Skeletal muscle satellite cell (primary cell): ENCODE results near the gene AKT3.
A peak's percentile ranks its signal among the peaks of the same experiment; 100 is the strongest.

Source experiments
- H3K27me3 ChIP-seq: 2 replicates; pipeline ENCODE4 v1.7.0; 2013; ENCODE audit warnings: low read length; ENCODE audit not compliant: control insufficient read depth, insufficient read depth
- H3K36me3 ChIP-seq: 2 replicates; pipeline ENCODE4 v1.7.0; 2013; ENCODE audit warnings: mild to moderate bottlenecking, control low read depth, low read length; ENCODE audit not compliant: insufficient read depth
- H3K4me1 ChIP-seq: 2 replicates; pipeline ENCODE4 v1.7.0; 2013; ENCODE audit warnings: low read length; ENCODE audit not compliant: control insufficient read depth, insufficient read depth
- H3K4me2 ChIP-seq: 2 replicates; pipeline ENCODE4 v1.7.0; 2013; ENCODE audit warnings: mild to moderate bottlenecking, low read length
- H3K4me3 ChIP-seq: 2 replicates; pipeline ENCODE4 v1.7.0; 2013; ENCODE audit warnings: low read length
- H3K9ac ChIP-seq: 2 replicates; pipeline ENCODE4 v1.7.0; 2013; ENCODE audit warnings: mild to moderate bottlenecking, low read depth, low read length, moderate library complexity
- H3K9me3 ChIP-seq: replicated peaks from 2 replicates; pipeline ENCODE4 v1.7.0; 2013; ENCODE audit warnings: mild to moderate bottlenecking, control low read depth, low read length

Gene AKT3

DNA sequence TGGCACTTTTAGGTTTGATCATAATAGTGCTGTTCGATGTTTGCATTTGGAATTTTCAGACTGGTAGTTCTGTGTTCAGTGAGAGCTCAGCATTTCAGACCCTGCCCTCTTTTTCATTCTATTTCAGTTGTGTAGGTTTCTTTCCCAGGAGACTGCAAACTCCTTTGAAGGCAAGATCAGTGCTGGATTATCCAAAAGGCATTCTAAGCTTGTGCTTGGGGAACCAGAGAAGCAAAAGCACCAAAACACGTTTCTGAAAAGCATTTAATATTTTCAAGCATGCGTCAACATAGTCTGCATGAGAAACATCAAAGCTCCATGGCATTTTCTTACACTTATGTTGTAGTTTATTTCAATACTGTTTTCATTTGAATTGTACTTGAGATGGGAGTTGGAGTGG, 302.2 kb downstream of the AKT3 start:
- Histone ChIP-seq H3K27me3 (no peaks in the 10 kb centered on the region), H3K36me3 (peaks cover 6% of the 10 kb centered on the region), H3K4me2 (no peak overlapping the region)

GRCh38 chr1:243546457-243546856, 303.6 kb downstream of the AKT3 start:
- no peaks in the 10 kb centered on the region for H3K27me3 ChIP-seq
- H3K9me3 ChIP-seq, result no peaks in the 10 kb centered on the region
- no peak overlapping the region for H3K4me2 ChIP-seq
- H3K9ac ChIP-seq, result no peak overlapping the region
- H3K4me3 ChIP-seq, result no peak overlapping the region
- H3K4me1 ChIP-seq, result peaks cover 40% of the 10 kb centered on the region
- H3K36me3 ChIP-seq, result peaks cover 6% of the 10 kb centered on the region

More for the DNA sequence above, 302.2 kb downstream of the AKT3 start:
- no peaks in the 10 kb centered on the region for H3K9me3 ChIP-seq
- H3K4me1 ChIP-seq, result peaks cover 41% of the 10 kb centered on the region
- H3K4me3 ChIP-seq, result no peak overlapping the region
- H3K9ac ChIP-seq, result no peak overlapping the region

GRCh38 chr1:243543501-243543900, 306.5 kb downstream of the AKT3 start:
- H3K36me3 ChIP-seq, result peaks cover 10% of the 10 kb centered on the region

GRCh38 chr1:243542739-243543415, 307.2 kb downstream of the AKT3 start:
- no peaks in the 10 kb centered on the region for H3K27me3 ChIP-seq
- peaks cover 20% of the 10 kb centered on the region for H3K4me1 ChIP-seq
- H3K9ac ChIP-seq, result no peak overlapping the region
- H3K4me2 ChIP-seq, result no peak overlapping the region
- H3K4me3 ChIP-seq, result no peak overlapping the region
- H3K36me3 ChIP-seq, result peaks cover 10% of the 10 kb centered on the region
- no peaks in the 10 kb centered on the region for H3K9me3 ChIP-seq

More at GRCh38 chr1:243543501-243543900, 306.5 kb downstream of the AKT3 start:
- no peaks in the 10 kb centered on the region for H3K9me3 ChIP-seq
- H3K27me3 ChIP-seq, result no peaks in the 10 kb centered on the region
- H3K4me1 ChIP-seq, result peaks cover 26% of the 10 kb centered on the region
- H3K4me2 ChIP-seq, result no peak overlapping the region
- no peak overlapping the region for H3K4me3 ChIP-seq
- H3K9ac ChIP-seq, result no peak overlapping the region

DNA sequence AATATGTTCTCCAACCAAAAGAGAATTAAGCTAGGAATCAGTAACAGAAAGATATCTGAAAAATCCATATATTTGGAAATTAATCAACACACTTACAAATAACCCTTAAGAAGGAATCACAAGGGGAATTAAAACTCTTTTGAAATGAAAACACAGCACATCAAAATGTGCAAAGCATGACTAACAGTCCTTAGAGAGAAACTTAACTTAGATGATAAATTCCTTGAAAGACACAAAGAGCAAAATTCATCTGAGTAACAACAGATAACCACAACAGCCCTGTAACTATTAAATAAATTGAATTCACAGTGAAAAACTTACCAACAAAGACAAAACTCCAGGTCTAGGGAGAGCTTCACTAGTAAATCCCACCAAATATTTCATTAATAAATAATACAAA, 310.4 kb downstream of the AKT3 start:
- H3K36me3 ChIP-seq, result peaks cover 10% of the 10 kb centered on the region
- peaks cover 29% of the 10 kb centered on the region for H3K4me1 ChIP-seq
- H3K9me3 ChIP-seq, result no peaks in the 10 kb centered on the region
- no peak overlapping the region for H3K9ac ChIP-seq
- no peaks in the 10 kb centered on the region for H3K27me3 ChIP-seq
- H3K4me2 ChIP-seq, result no peak overlapping the region
- no peak overlapping the region for H3K4me3 ChIP-seq

DNA sequence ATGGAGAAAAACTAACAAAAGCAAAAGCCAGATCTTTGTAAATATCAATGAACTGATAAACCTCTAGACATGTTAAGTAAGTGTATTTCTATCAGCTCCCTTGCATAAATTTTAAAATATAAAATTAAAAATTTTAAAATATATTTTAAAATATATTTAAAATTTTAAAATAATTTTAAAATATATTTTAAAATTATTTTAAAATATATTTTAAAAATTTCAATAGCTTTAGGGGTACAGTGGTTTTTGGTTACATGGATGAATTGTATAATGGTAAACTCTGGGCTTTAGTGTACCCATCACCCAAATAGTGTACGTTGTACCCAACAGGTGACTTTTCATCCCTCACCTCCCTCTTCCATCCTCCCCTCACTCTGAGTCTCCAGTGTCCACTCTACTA, 315.0 kb downstream of the AKT3 start:
- H3K9me3 ChIP-seq, result no peaks in the 10 kb centered on the region
- no peaks in the 10 kb centered on the region for H3K27me3 ChIP-seq
- H3K9ac ChIP-seq, result no peak overlapping the region
- no peaks in the 10 kb centered on the region for H3K36me3 ChIP-seq
- peaks cover 18% of the 10 kb centered on the region for H3K4me1 ChIP-seq
- H3K4me2 ChIP-seq, result no peak overlapping the region
- no peak overlapping the region for H3K4me3 ChIP-seq

DNA sequence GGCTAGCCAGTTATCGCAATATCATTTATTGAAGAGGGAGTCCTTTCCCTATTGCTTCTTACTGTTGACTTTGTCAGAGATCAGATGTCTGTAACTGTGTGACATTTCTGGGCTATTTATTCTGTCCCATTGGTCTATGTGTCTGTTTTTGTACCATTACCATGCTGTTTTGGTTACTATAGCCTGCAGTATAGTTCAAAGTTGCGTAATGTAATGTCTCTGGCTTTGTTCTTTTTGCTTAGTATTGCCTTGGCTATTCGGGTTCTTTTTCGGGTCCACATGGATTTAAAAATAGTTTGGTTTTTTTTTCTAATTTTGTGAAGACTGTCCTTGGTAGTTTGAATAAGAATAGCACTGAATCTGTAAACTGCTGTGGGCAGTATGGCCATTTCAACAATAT, 320.5 kb downstream of the AKT3 start:
- H3K4me1 ChIP-seq, result peaks cover 17% of the 10 kb centered on the region
- no peaks in the 10 kb centered on the region for H3K27me3 ChIP-seq
- H3K4me2 ChIP-seq, result no peak overlapping the region
- H3K9me3 ChIP-seq, result no peaks in the 10 kb centered on the region
- no peak overlapping the region for H3K9ac ChIP-seq
- H3K36me3 ChIP-seq, result peaks cover 5% of the 10 kb centered on the region
- no peak overlapping the region for H3K4me3 ChIP-seq

DNA sequence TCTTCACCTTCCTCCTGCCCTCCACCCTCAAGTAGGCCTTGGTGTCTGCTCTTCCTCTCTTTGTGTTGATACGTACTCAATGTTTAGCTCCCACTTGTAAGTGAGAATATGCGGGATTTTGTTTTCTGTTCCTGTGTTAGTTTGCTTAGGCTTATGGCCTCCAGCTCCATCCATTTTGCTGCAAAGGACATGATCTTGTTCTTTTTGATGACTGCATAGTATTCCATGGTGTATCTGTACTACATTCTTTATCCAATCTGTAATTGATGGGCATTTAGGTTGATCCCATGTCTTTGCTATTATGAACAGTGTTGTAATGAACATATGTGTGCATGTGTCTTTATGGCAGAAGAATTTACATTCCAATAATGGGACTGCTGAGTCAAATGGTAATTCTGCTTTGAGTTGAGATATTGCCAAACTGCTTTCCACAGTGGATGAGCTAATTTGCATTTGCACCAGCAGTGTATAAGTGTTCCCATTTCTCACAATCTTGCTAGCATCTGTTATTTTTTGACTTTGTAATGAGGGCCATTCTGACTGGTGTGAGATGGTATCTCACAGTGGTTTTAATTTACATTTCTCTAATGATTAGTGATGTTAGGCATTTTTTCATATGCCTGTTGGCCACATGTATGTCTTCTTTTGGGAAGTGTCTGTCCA, 321.5 kb downstream of the AKT3 start:
- H3K4me3 ChIP-seq, result no peak overlapping the region
- H3K4me1 ChIP-seq, result peaks cover 25% of the 10 kb centered on the region
- no peaks in the 10 kb centered on the region for H3K9me3 ChIP-seq
- no peaks in the 10 kb centered on the region for H3K27me3 ChIP-seq
- no peak overlapping the region for H3K4me2 ChIP-seq
- H3K9ac ChIP-seq, result no peak overlapping the region
- peaks cover 5% of the 10 kb centered on the region for H3K36me3 ChIP-seq

GRCh38 chr1:243526180-243526579, 323.9 kb downstream of the AKT3 start:
- H3K4me2 ChIP-seq, result no peak overlapping the region
- H3K4me1 ChIP-seq, result peaks cover 25% of the 10 kb centered on the region
- H3K36me3 ChIP-seq, result peaks cover 5% of the 10 kb centered on the region
- no peak overlapping the region for H3K4me3 ChIP-seq
- H3K9me3 ChIP-seq, result no peaks in the 10 kb centered on the region
- H3K27me3 ChIP-seq, result no peaks in the 10 kb centered on the region
- H3K9ac ChIP-seq, result no peak overlapping the region

GRCh38 chr1:243525085-243525487, 325.0 kb downstream of the AKT3 start:
- peak overlapping the region; percentile 70 for H3K9ac ChIP-seq
- peaks cover 22% of the 10 kb centered on the region for H3K4me1 ChIP-seq
- peak overlapping the region; percentile 17 for H3K4me3 ChIP-seq
- H3K9me3 ChIP-seq, result no peaks in the 10 kb centered on the region
- peaks cover 5% of the 10 kb centered on the region for H3K36me3 ChIP-seq
- H3K4me2 ChIP-seq, result peak overlapping the region; percentile 66
- H3K27me3 ChIP-seq, result no peaks in the 10 kb centered on the region

GRCh38 chr1:243523766-243524165, 326.3 kb downstream of the AKT3 start:
- H3K4me3 ChIP-seq, result no peak overlapping the region
- H3K9me3 ChIP-seq, result no peaks in the 10 kb centered on the region
- H3K27me3 ChIP-seq, result no peaks in the 10 kb centered on the region
- peaks cover 5% of the 10 kb centered on the region for H3K36me3 ChIP-seq
- H3K9ac ChIP-seq, result no peak overlapping the region
- peaks cover 22% of the 10 kb centered on the region for H3K4me1 ChIP-seq
- no peak overlapping the region for H3K4me2 ChIP-seq

DNA sequence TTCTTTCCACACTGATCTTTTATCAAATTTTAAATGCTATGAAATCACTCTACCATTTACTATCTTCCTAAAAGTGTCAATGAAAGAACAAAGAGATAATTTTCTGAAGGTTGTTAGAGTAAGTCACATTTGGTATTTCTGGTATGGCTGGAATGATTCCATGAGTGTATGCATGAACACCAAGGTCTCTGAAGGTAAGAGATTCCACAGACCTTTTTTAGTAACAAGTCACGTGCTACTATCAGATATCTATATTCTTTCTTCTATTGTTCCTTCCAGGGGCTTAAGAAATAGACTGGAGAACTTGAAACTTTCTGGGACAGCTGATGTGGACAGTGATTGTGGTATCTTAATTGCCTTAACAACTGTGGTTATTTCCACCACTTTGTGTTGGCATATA, 329.2 kb downstream of the AKT3 start:
- Histone ChIP-seq H3K4me1 (peaks cover 17% of the 10 kb centered on the region), H3K4me3 (no peak overlapping the region), H3K4me2 (no peak overlapping the region), H3K36me3 (no peaks in the 10 kb centered on the region), H3K9ac (no peak overlapping the region), H3K27me3 (no peaks in the 10 kb centered on the region), H3K9me3 (peaks cover 3% of the 10 kb centered on the region)
